ENCODE data around the gene ST3GAL6.

- no peak for TF ChIP-seq POLR2A (IDR thresholded peaks at IDR 0.05; ENCODE audit: low read depth, low read length)
- TF ChIP-seq, protein P1, sequence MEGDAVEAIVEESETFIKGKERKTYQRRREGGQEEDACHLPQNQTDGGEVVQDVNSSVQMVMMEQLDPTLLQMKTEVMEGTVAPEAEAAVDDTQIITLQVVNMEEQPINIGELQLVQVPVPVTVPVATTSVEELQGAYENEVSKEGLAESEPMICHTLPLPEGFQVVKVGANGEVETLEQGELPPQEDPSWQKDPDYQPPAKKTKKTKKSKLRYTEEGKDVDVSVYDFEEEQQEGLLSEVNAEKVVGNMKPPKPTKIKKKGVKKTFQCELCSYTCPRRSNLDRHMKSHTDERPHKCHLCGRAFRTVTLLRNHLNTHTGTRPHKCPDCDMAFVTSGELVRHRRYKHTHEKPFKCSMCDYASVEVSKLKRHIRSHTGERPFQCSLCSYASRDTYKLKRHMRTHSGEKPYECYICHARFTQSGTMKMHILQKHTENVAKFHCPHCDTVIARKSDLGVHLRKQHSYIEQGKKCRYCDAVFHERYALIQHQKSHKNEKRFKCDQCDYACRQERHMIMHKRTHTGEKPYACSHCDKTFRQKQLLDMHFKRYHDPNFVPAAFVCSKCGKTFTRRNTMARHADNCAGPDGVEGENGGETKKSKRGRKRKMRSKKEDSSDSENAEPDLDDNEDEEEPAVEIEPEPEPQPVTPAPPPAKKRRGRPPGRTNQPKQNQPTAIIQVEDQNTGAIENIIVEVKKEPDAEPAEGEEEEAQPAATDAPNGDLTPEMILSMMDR (IDR thresholded peaks at IDR 0.05; ENCODE audit: extremely low read depth in 1 of 2, insufficient read depth in 1 of 2, low read depth in 1 of 2, low read length in 2 of 2), result no peak
- no peak for TF ChIP-seq MYC (IDR thresholded peaks at IDR 0.05; ENCODE audit: low read depth, low read length)
- TF ChIP-seq POLR2AphosphoS5 (IDR thresholded peaks at IDR 0.05; ENCODE audit: insufficient read depth, low read depth, low read length), result no peak
- no peak for TF ChIP-seq JUN (IDR thresholded peaks at IDR 0.05; ENCODE audit: borderline replicate concordance, insufficient read depth, insufficient read length, low read depth)
Measured at GRCh38 chr3:98798820-98799219, 35.7 kb downstream of the ST3GAL6 start.

All from endothelial cell of umbilical vein (primary cell).